Endothelial cell of umbilical vein (primary cell): ENCODE measurements around the gene GNAI1. TPM values are rescaled to one million over a fixed set of nuclear protein-coding genes. Genes with fewer than 3 reads are reported as not detected.

Experiments used
- BruUV-seq: library from RNA; stranded (reverse); fragments of 400-500 nt; replicated peaks from 2 replicates; lab custom pipeline; 2021; lab: Mats Ljungman, UMichigan
- CTCF ChIA-PET: fragments of 300-600, 350-600 bp; sonication (Branson Sonifier 250); formaldehyde crosslinking; loops from one replicate; lab custom pipeline; 2021; ENCODE audit warnings: antibody characterized with exemption, inconsistent platforms; lab: Charles Lee
- POLR2A ChIA-PET: fragments of 300-600, 350-600 bp; sonication (Branson Sonifier 250); formaldehyde crosslinking; loops from one replicate; lab custom pipeline; 2021; ENCODE audit warnings: antibody characterized with exemption, inconsistent platforms; lab: Charles Lee
- DNase-seq: peaks from one replicate; pipeline ENCODE4 v3.0.0-alpha.2; 2011; ENCODE audit warnings: low read depth, low spot score
- FAIRE-seq: peaks from 2 replicates; lab custom pipeline; 2011; peaks lifted over from hg19 to GRCh38; lab: Jason Lieb, UNC
- H2AFZ ChIP-seq: 2 replicates; pipeline ENCODE4 v1.6.0; 2012; ENCODE audit warnings: low read depth, low read length, control low read depth, inconsistent platforms
- H3K27ac ChIP-seq: 2 replicates; pipeline ENCODE4 v1.5.1; 2011; ENCODE audit warnings: low read depth, mild to moderate bottlenecking, control low read depth, low read length, moderate library complexity; ENCODE audit not compliant: insufficient read depth
- H3K27me3 ChIP-seq, 2 experiments: 2 replicates each; pipeline versions ENCODE4 v1.6.0 to v1.6.1; 2011; ENCODE audit warnings: low read length in 2 of 2, mixed read lengths in 1 of 2; ENCODE audit not compliant: control insufficient read depth in 2 of 2, insufficient read depth in 2 of 2
- H3K36me3 ChIP-seq, 2 experiments: 2 replicates in 1 of 2; 3 replicates in 1 of 2; pipeline ENCODE4 v1.5.1; 2011; ENCODE audit warnings: low read length in 2 of 2, mild to moderate bottlenecking in 1 of 2, moderate library complexity in 1 of 2; ENCODE audit not compliant: control insufficient read depth in 2 of 2, insufficient read depth in 2 of 2; ENCODE audit errors: extremely low read depth in 1 of 2
- H3K4me1 ChIP-seq: 3 replicates; pipeline ENCODE4 v1.5.1; 2011; ENCODE audit warnings: mild to moderate bottlenecking, low read length; ENCODE audit not compliant: control insufficient read depth, insufficient read depth; ENCODE audit errors: extremely low read depth
- H3K4me2 ChIP-seq: 2 replicates; pipeline ENCODE4 v1.6.1; 2011; ENCODE audit warnings: low read length, control low read depth, mixed read lengths; ENCODE audit not compliant: insufficient read depth
- H3K4me3 ChIP-seq, 3 experiments: fragments of 200-600 bp in 1 of 3; sonication (generic), shearing (Covaris generic) in 1 of 3; replicated peaks in 1 of 3; 2 replicates each; pipeline ENCODE4 v1.5.1; 2011 to 2016; ENCODE audit warnings: control low read depth in 3 of 3, low read length in 3 of 3, mild to moderate bottlenecking in 2 of 3, inconsistent platforms in 1 of 3, low read depth in 1 of 3, moderate library complexity in 1 of 3; ENCODE audit not compliant: insufficient read depth in 1 of 3
- H3K79me2 ChIP-seq: 2 replicates; pipeline ENCODE4 v1.6.0; 2012; ENCODE audit warnings: low read length, inconsistent platforms; ENCODE audit not compliant: control insufficient read depth, insufficient read depth
- H3K9ac ChIP-seq: replicated peaks from 2 replicates; pipeline ENCODE3; 2011; ENCODE audit warnings: low read length, control low read depth; ENCODE audit not compliant: insufficient read depth; ENCODE audit errors: extremely low read depth
- H3K9me1 ChIP-seq: replicated peaks from 3 replicates; pipeline ENCODE4 v1.6.0; 2011; ENCODE audit warnings: mild to moderate bottlenecking, low read length; ENCODE audit not compliant: control insufficient read depth, insufficient read depth; ENCODE audit errors: extremely low read depth
- H3K9me3 ChIP-seq: replicated peaks from 2 replicates; pipeline ENCODE4 v1.5.1; 2012; ENCODE audit warnings: low read length, inconsistent platforms; ENCODE audit not compliant: control insufficient read depth, insufficient read depth
- H4K20me1 ChIP-seq: replicated peaks from 2 replicates; pipeline ENCODE3; 2011; ENCODE audit warnings: mild to moderate bottlenecking, low read length; ENCODE audit not compliant: control insufficient read depth, insufficient read depth; ENCODE audit errors: extremely low read depth
- CTCF ChIP-seq, 2 donors: IDR thresholded peaks; 1 replicate in 1 of 2; 2 replicates in 1 of 2; pipeline ENCODE4 v1.5.1; 2011; ENCODE audit warnings: low read length in 2 of 2, mild to moderate bottlenecking in 2 of 2, moderate library complexity in 2 of 2, control low read depth in 1 of 2, inconsistent platforms in 1 of 2, low read depth in 1 of 2; ENCODE audit not compliant: insufficient read depth in 1 of 2; ENCODE audit errors: extremely low read depth in 1 of 2
- EZH2 ChIP-seq: IDR thresholded peaks from 2 replicates; pipeline ENCODE4 v1.6.1; 2012; ENCODE audit warnings: borderline replicate concordance, low read depth, mild to moderate bottlenecking, moderate library complexity, low read length, inconsistent platforms; ENCODE audit not compliant: severe bottlenecking
- FOS ChIP-seq: IDR thresholded peaks from 2 replicates; pipeline ENCODE4 v1.6.1; 2011; ENCODE audit warnings: mild to moderate bottlenecking, low read length, moderate library complexity, borderline replicate concordance; ENCODE audit not compliant: insufficient read depth
- GATA2 ChIP-seq: IDR thresholded peaks from 2 replicates; pipeline ENCODE4 v1.7.0; 2011; ENCODE audit warnings: low read depth, mild to moderate bottlenecking, moderate library complexity, mixed read lengths, low read length; ENCODE audit not compliant: insufficient read length, insufficient read depth
- JUN ChIP-seq: IDR thresholded peaks from 2 replicates; pipeline ENCODE4 v1.6.1; 2011; ENCODE audit warnings: borderline replicate concordance, low read depth; ENCODE audit not compliant: insufficient read length, insufficient read depth
- MAX ChIP-seq: IDR thresholded peaks from 2 replicates; pipeline ENCODE4 v1.6.1; 2011; ENCODE audit not compliant: insufficient read depth, insufficient read length
- MYC ChIP-seq: IDR thresholded peaks from one replicate; pipeline ENCODE4 v1.6.1; 2011; ENCODE audit warnings: mild to moderate bottlenecking, low read depth, low read length
- POLR2A ChIP-seq: IDR thresholded peaks from 2 replicates; pipeline ENCODE4 v1.6.1; 2012; ENCODE audit warnings: low read depth, mild to moderate bottlenecking, control low read depth, low read length
- POLR2AphosphoS5 ChIP-seq: IDR thresholded peaks from 2 replicates; pipeline ENCODE4 v1.6.1; 2012; ENCODE audit warnings: low read depth, mild to moderate bottlenecking, control low read depth, low read length, moderate library complexity; ENCODE audit not compliant: insufficient read depth
- dilution Hi-C: fragments of 300-500 bp; cut with MboI; formaldehyde crosslinking; loops from one replicate; pipeline ENCODE4 v1.15.0; 2019; ENCODE audit warnings: low sequenced_read_pairs; ENCODE audit not compliant: extremely low pct_ligation_motif_present
- intact Hi-C: fragments of 100-400 bp; cut with micrococcal nuclease; formaldehyde crosslinking; loops from one replicate; pipeline ENCODE4 v1.10.0; 2022
- polyA plus RNA-seq, 4 experiments: library from polyadenylated mRNA; depleted of rRNA in 3 of 4; stranded (reverse) in 3 of 4; unstranded in 1 of 4; fragments of >200 nt; gene quantifications; 2 replicates each; pipeline versions ENCODE4 v1.2.1 to v1.2.3, GENCODE V29; 2011 to 2012; ENCODE audit warnings: missing spikeins in 1 of 4
- total RNA-seq: library from RNA; stranded (reverse); gene quantifications from 2 replicates; pipeline ENCODE4 v1.2.3, GENCODE V29; 2021

GNAI1 gene
- total and polyA plus RNA-seq, 2 donors (not counting 3 experiments of a cell fraction or from before 2014, with no cell fraction given) = 7.5 to 15.0 TPM

GRCh38 chr7:80136261-80137055 lies 1.8 kb downstream of the GNAI1 start:
- H3K36me3 ChIP-seq = no peaks in the 10 kb centered on the region
- peaks cover 37% of the 10 kb centered on the region for H3K79me2 ChIP-seq
- peaks cover 17% of the 10 kb centered on the region for H3K4me1 ChIP-seq
- peak; percentile 38 for DNase-seq
- H2AFZ ChIP-seq = peak overlapping the region; percentile 99
- no peaks in the 10 kb centered on the region for H3K9me3 ChIP-seq
- intact Hi-C loops = loop anchor here (5.0 kb wide), 1 partner anchor 176 kb away; no protein-coding TSS in a partner anchor
- peak overlapping the region; percentile 99 for H3K4me2 ChIP-seq
- peak overlapping the region; percentile 88 for H3K9ac ChIP-seq
- TSS peak; percentile 15 for BruUV-seq
- ChIA-PET CTCF (interaction anchor here (0.6 to 4.2 kb wide), 6 partner anchors 20 to 292 kb away, joined by 3 to 96 read pairs (median 10); no protein-coding TSS in a partner anchor), POLR2A (no interaction called here)
- dilution Hi-C loops = no loop called here
- no peaks in the 10 kb centered on the region for H4K20me1 ChIP-seq
- peak; percentile 64 for FAIRE-seq
- no peaks in the 10 kb centered on the region for H3K9me1 ChIP-seq
- H3K4me3 ChIP-seq = peak overlapping the region; percentile 88 to 94 (median 91)
- H3K27me3 ChIP-seq = no peaks in the 10 kb centered on the region
- H3K27ac ChIP-seq = no peak overlapping the region
- no peak for TF ChIP-seq POLR2A
- no peak for TF ChIP-seq POLR2AphosphoS5
- TF ChIP-seq EZH2 = no peak

- Histone ChIP-seq H3K36me3 (no peaks in the 10 kb centered on the region), H3K4me3 (no peak overlapping the region), H3K9me1 (no peaks in the 10 kb centered on the region), H3K27ac (no peak overlapping the region), H3K9me3 (no peaks in the 10 kb centered on the region), H3K27me3 (no peaks in the 10 kb centered on the region), H3K4me2 (no peak overlapping the region), H3K4me1 (peaks cover 17% of the 10 kb centered on the region), H2AFZ (no peak overlapping the region), H3K9ac (no peak overlapping the region), H3K79me2 (peaks cover 40% of the 10 kb centered on the region), H4K20me1 (peaks cover 4% of the 10 kb centered on the region)
- TF ChIP-seq CTCF (IDR thresholded peaks at IDR 0.05; ENCODE audit: extremely low read depth in 1 of 2, insufficient read depth in 1 of 2, low read depth in 1 of 2, low read length in 2 of 2) = no peak
- no peak for TF ChIP-seq POLR2AphosphoS5
- no peak for TF ChIP-seq GATA2
- TF ChIP-seq EZH2 = no peak
- no peak for TF ChIP-seq MYC
- TF ChIP-seq FOS = no peak
- TF ChIP-seq POLR2A = no peak
- no peak for TF ChIP-seq JUN
- no peak for TF ChIP-seq MAX
- no peak for DNase-seq
- intact Hi-C loops (loop anchor here (5.0 kb wide), 1 partner anchor 175 kb away; no protein-coding TSS in a partner anchor), dilution Hi-C loops (no loop called here)
- BruUV-seq = no TSS peak
- POLR2A ChIA-PET = no interaction called here
- CTCF ChIA-PET = interaction anchor here (1.4 to 1.9 kb wide), 2 partner anchors 42 to 255 kb away, joined by 3 to 7 read pairs; no protein-coding TSS in a partner anchor
- no peak for FAIRE-seq
Observed at GRCh38 chr7:80137410-80137809, 2.8 kb downstream of the GNAI1 start.
